K562 (cell line): ENCODE data around the gene ZNF672. TPM values are rescaled to one million over a fixed set of nuclear protein-coding genes. Genes with fewer than 3 reads are reported as not detected.
A peak's percentile ranks its signal among the peaks of the same experiment; 100 is the strongest.

Experiments
- BCLAF1 ChIP-seq, 2 experiments: fragments of 450-650 bp in 1 of 2; IDR thresholded peaks; 2 replicates each; pipeline ENCODE4 v1.6.1; 2011 to 2017; ENCODE audit warnings: low read depth in 2 of 2, antibody characterized with exemption in 1 of 2, borderline replicate concordance in 1 of 2, low read length in 1 of 2, mild to moderate bottlenecking in 1 of 2, mixed read lengths in 1 of 2; ENCODE audit not compliant: control insufficient read depth in 1 of 2
- BRD9 ChIP-seq: fragments of 450-650 bp; IDR thresholded peaks from 2 replicates; pipeline ENCODE4 v1.6.1; 2018; ENCODE audit warnings: low read depth; ENCODE audit not compliant: partially characterized antibody
- E2F6 ChIP-seq, 2 experiments: IDR thresholded peaks; 2 replicates each; pipeline ENCODE4 v1.6.1; 2011; ENCODE audit warnings: borderline replicate concordance in 1 of 2, control low read depth in 1 of 2, low read depth in 1 of 2, low read length in 1 of 2, mild to moderate bottlenecking in 1 of 2, mixed read lengths in 1 of 2, moderate library complexity in 1 of 2; ENCODE audit not compliant: insufficient read depth in 1 of 2, insufficient read length in 1 of 2, poor library complexity in 1 of 2, severe bottlenecking in 1 of 2; ENCODE audit errors: extremely low read depth in 1 of 2
- ELF2 ChIP-seq: fragments of 250-450 bp; sonication (Bioruptor Pico); IDR thresholded peaks from 2 replicates; pipeline ENCODE4 v1.5.0; 2021; ENCODE audit warnings: mild to moderate bottlenecking
- ELK1 ChIP-seq: sonication (generic); formaldehyde crosslinking; IDR thresholded peaks from 2 replicates; pipeline ENCODE4 v1.8.1; 2022; ENCODE audit warnings: missing genetic modification reagents
- ESRRB ChIP-seq: fragments of 250-450 bp; sonication (Bioruptor Pico); IDR thresholded peaks from 2 replicates; pipeline ENCODE4 v1.5.0; 2020; ENCODE audit warnings: mild to moderate bottlenecking, moderate library complexity, borderline replicate concordance
- HMBOX1 ChIP-seq: sonication (generic); IDR thresholded peaks from 2 replicates; pipeline ENCODE4 v1.6.1; 2016
- HMG20B ChIP-seq: fragments of 250-450 bp; sonication (Bioruptor Pico); IDR thresholded peaks from 2 replicates; pipeline ENCODE4 v1.5.0; 2021; ENCODE audit warnings: mild to moderate bottlenecking
- PHF8 ChIP-seq: fragments of 200-600 bp; sonication (generic); IDR thresholded peaks from 2 replicates; pipeline ENCODE4 v1.6.1; 2012; ENCODE audit warnings: mixed run types, mild to moderate bottlenecking, inconsistent platforms, low read length, moderate library complexity, borderline replicate concordance
- POLR2H ChIP-seq: IDR thresholded peaks from 2 replicates; pipeline ENCODE4 v1.6.1; 2016; ENCODE audit warnings: missing genetic modification characterization, low read depth, mild to moderate bottlenecking, control low read depth, missing compliant biosample characterization, moderate library complexity
- POLR3A ChIP-seq: IDR thresholded peaks from 2 replicates; pipeline ENCODE4 v1.6.1; 2011; ENCODE audit warnings: borderline replicate concordance, mild to moderate bottlenecking, moderate library complexity; ENCODE audit not compliant: insufficient read length, insufficient read depth; ENCODE audit errors: extremely low read depth
- SLC30A9 ChIP-seq: fragments of 250-450 bp; sonication (Bioruptor Pico); IDR thresholded peaks from 2 replicates; pipeline ENCODE4 v1.8.0; 2022; ENCODE audit warnings: mild to moderate bottlenecking, moderate library complexity
- ZNF511 ChIP-seq: sonication (generic); formaldehyde crosslinking; IDR thresholded peaks from 2 replicates; pipeline ENCODE4 v1.8.0; 2022; ENCODE audit warnings: mild to moderate bottlenecking, missing genetic modification reagents
- ZNF639 ChIP-seq, 2 experiments: fragments of 200-800 bp in 1 of 2; sonication (Bioruptor generic) in 1 of 2; sonication (generic) in 1 of 2; formaldehyde crosslinking in 1 of 2; IDR thresholded peaks in 1 of 2; conservative IDR thresholded peaks in 1 of 2; 2 replicates each; pipeline versions ENCODE4 v1.5.0 to v1.6.1; 2016 to 2020; ENCODE audit warnings: missing compliant biosample characterization in 1 of 2, missing genetic modification characterization in 1 of 2, missing genetic modification reagents in 1 of 2
- polyA plus RNA-seq, 8 experiments: library from polyadenylated mRNA; depleted of rRNA in 4 of 8; stranded (reverse) in 5 of 8; unstranded in 3 of 8; fragments of >200 nt; fragmentation: Nextera tagmentation in 2 of 8; fragmentation: Illumina TruSeq in 1 of 8; extraction: Ambion mirVana in 2 of 8; extraction: Trizol in 1 of 8; gene quantifications; 2 replicates each; pipeline versions ENCODE4 v1.2.1 to v1.2.3, GENCODE V29; 2011 to 2014; ENCODE audit warnings: inconsistent platforms in 1 of 8, missing spikeins in 1 of 8
- total RNA-seq, 7 experiments: library from RNA; depleted of rRNA in 6 of 7; stranded (reverse); fragments of >200 nt in 6 of 7; fragmentation: Illumina TruSeq in 2 of 7; extraction: Trizol in 2 of 7; gene quantifications; 2 replicates each; pipeline versions ENCODE4 v1.2.1 to v1.2.3, GENCODE V29; 2011 to 2021; ENCODE audit warnings: low replicate concordance in 1 of 7

Gene ZNF672
- total and polyA plus RNA-seq, 9 of the 15 experiments (the other 6 are each of a cell fraction or from before 2014, with no cell fraction given), result 1.9 to 57.9 (median 24.1) TPM

- TF ChIP-seq ZNF511 (CRISPR knock-in tag), result no peak
- TF ChIP-seq ELF2 (CRISPR knock-in tag), result peak; percentile 14; the same call in 1 of the 2 replicates
- TF ChIP-seq ZNF639 (CRISPR knock-in tag; conservative IDR thresholded peaks at IDR 0.05 in 1 of 2, IDR thresholded peaks at IDR 0.05 in 1 of 2), result peak in 1 of 2 experiments; percentile 86; a peak in 2 of 4 replicates
- no peak for TF ChIP-seq HMG20B (CRISPR knock-in tag)
- peak; percentile 85 for TF ChIP-seq POLR2H (tag)
- peak; percentile 85 for TF ChIP-seq PHF8
- TF ChIP-seq BRD9, result peak; percentile 84
- no peak for TF ChIP-seq POLR3A
- no peak for TF ChIP-seq SLC30A9 (CRISPR knock-in tag)
- no peak for TF ChIP-seq ELK1
- TF ChIP-seq E2F6 (IDR thresholded peaks at IDR 0.05; ENCODE audit: borderline replicate concordance in 1 of 2, extremely low read depth in 1 of 2, insufficient read depth in 1 of 2, insufficient read length in 1 of 2, low read depth in 1 of 2, low read length in 1 of 2, poor library complexity in 1 of 2, severe bottlenecking in 1 of 2), result peak; percentile 48 to 55
- TF ChIP-seq HMBOX1, result peak; percentile 88
- TF ChIP-seq BCLAF1 (IDR thresholded peaks at IDR 0.05; ENCODE audit: borderline replicate concordance in 1 of 2, control insufficient read depth in 1 of 2, low read depth in 2 of 2, low read length in 1 of 2), result peak in 1 of 2 experiments; percentile 66; a peak in 1 of 4 replicates
- no peak for TF ChIP-seq ESRRB (CRISPR knock-in tag)
Measured at GRCh38 chr1:248825909-248826760, 11.9 kb upstream of the ZNF672 start, which contains the start of gene SH3BP5L (continued).
